Measurements from ENCODE around the gene SEMA3A. TPM values are rescaled to one million over a fixed set of nuclear protein-coding genes. Genes with fewer than 3 reads are reported as not detected.

Gene SEMA3A
- total and polyA plus RNA-seq, 2 of the 13 experiments (the other 11 are each of a cell fraction or from before 2014, with no cell fraction given), result 0.29 to 1.2 TPM

GRCh38 chr7:84058311-84059076, 136.1 kb downstream of the SEMA3A start (continued):
- TF ChIP-seq ZBTB4 (CRISPR knock-in tag; IDR thresholded peaks at IDR 0.05; ENCODE audit: borderline replicate concordance), result no peak
- no peak for TF ChIP-seq SP1 (IDR thresholded peaks at IDR 0.05)
- no peak for TF ChIP-seq SP1 (CRISPR knock-in tag; IDR thresholded peaks at IDR 0.05)
- no peak for TF ChIP-seq BRF2 (CRISPR knock-in tag; IDR thresholded peaks at IDR 0.05)
- peak; percentile 13; the same call in 1 of the 2 replicates for TF ChIP-seq SAP130 (CRISPR knock-in tag; IDR thresholded peaks at IDR 0.05; ENCODE audit: low read depth)
- peak; percentile 54; the same call in 1 of the 2 replicates for TF ChIP-seq ARID3A (IDR thresholded peaks at IDR 0.05; ENCODE audit: low read depth, low read length)
- TF ChIP-seq ZNF530 (CRISPR knock-in tag; IDR thresholded peaks at IDR 0.05; ENCODE audit: low read depth), result no peak
- TF ChIP-seq SALL1 (CRISPR knock-in tag; IDR thresholded peaks at IDR 0.05), result no peak
- no peak for TF ChIP-seq ZNF737 (CRISPR knock-in tag; IDR thresholded peaks at IDR 0.05; ENCODE audit: borderline replicate concordance)
- no peak for TF ChIP-seq MAF1 (CRISPR knock-in tag; IDR thresholded peaks at IDR 0.05; ENCODE audit: borderline replicate concordance)
- TF ChIP-seq MTF2 (CRISPR knock-in tag; IDR thresholded peaks at IDR 0.05; ENCODE audit: borderline replicate concordance), result no peak
- TF ChIP-seq BRCA1 (CRISPR knock-in tag; IDR thresholded peaks at IDR 0.05), result no peak
- TF ChIP-seq ZFP36L2 (CRISPR knock-in tag; IDR thresholded peaks at IDR 0.05), result no peak
- no peak for TF ChIP-seq RARG (CRISPR knock-in tag; IDR thresholded peaks at IDR 0.05; ENCODE audit: low read depth)
- no peak for TF ChIP-seq ZNF251 (CRISPR knock-in tag; IDR thresholded peaks at IDR 0.05)
- no peak for TF ChIP-seq HNRNPK (IDR thresholded peaks at IDR 0.05; ENCODE audit: low read depth, low read length, poor library complexity, severe bottlenecking)
- no peak for TF ChIP-seq TERF1 (CRISPR knock-in tag; IDR thresholded peaks at IDR 0.05)
- no peak for TF ChIP-seq ZNF563 (CRISPR knock-in tag; IDR thresholded peaks at IDR 0.05)
- TF ChIP-seq HBP1 (CRISPR knock-in tag; IDR thresholded peaks at IDR 0.05; ENCODE audit: low read depth), result no peak
- TF ChIP-seq KDM3A (CRISPR knock-in tag; IDR thresholded peaks at IDR 0.05; ENCODE audit: low read depth), result no peak
- TF ChIP-seq KMT2A (CRISPR knock-in tag; IDR thresholded peaks at IDR 0.05), result no peak
- TF ChIP-seq KLF6 (CRISPR knock-in tag; IDR thresholded peaks at IDR 0.05), result no peak
- no peak for TF ChIP-seq ZNF12 (CRISPR knock-in tag; IDR thresholded peaks at IDR 0.05)
